Liver (tissue), 9 donors: ENCODE measurements around the gene TMEM221. TPM values are rescaled to one million over a fixed set of nuclear protein-coding genes. Genes with fewer than 3 reads are reported as not detected.
A peak's percentile ranks its signal among the peaks of the same experiment; 100 is the strongest.

Source experiments
- DNase-seq: peaks from one replicate; pipeline ENCODE4 v3.0.0-alpha.2; 2017; ENCODE audit warnings: low spot score
- H3K27ac ChIP-seq, 2 donors: one replicate each; pipeline ENCODE4 v1.7.0; 2013; ENCODE audit warnings: inconsistent platforms in 2 of 2, low read length in 2 of 2, control low read depth in 1 of 2, low read depth in 1 of 2, mild to moderate bottlenecking in 1 of 2
- H3K27me3 ChIP-seq, 4 donors: one replicate each; pipeline versions ENCODE4 v1.6.1 to v1.7.0; 2013; ENCODE audit warnings: low read length in 3 of 4, inconsistent platforms in 1 of 4, mild to moderate bottlenecking in 1 of 4, moderate library complexity in 1 of 4; ENCODE audit not compliant: control insufficient read depth in 4 of 4, insufficient read depth in 4 of 4
- H3K36me3 ChIP-seq, 4 donors: one replicate each; pipeline versions ENCODE4 v1.6.1 to v1.7.0; 2013; ENCODE audit warnings: low read length in 3 of 4, mild to moderate bottlenecking in 3 of 4, low read depth in 1 of 4, moderate library complexity in 1 of 4; ENCODE audit not compliant: control insufficient read depth in 4 of 4, insufficient read depth in 3 of 4
- H3K4me1 ChIP-seq, 4 donors: one replicate each; pipeline versions ENCODE4 v1.6.1 to v1.7.0; 2013; ENCODE audit warnings: low read length in 3 of 4, mild to moderate bottlenecking in 3 of 4, moderate library complexity in 1 of 4; ENCODE audit not compliant: control insufficient read depth in 4 of 4, insufficient read depth in 4 of 4
- H3K4me3 ChIP-seq, 3 donors: one replicate each; pipeline versions ENCODE4 v1.6.1 to v1.7.0; 2013; ENCODE audit warnings: low read length in 3 of 3, control low read depth in 1 of 3, low read depth in 1 of 3, mild to moderate bottlenecking in 1 of 3
- H3K9ac ChIP-seq, 2 donors: one replicate each; pipeline ENCODE4 v1.7.0; 2013; ENCODE audit warnings: low read length in 2 of 2, mild to moderate bottlenecking in 2 of 2, moderate library complexity in 2 of 2, control low read depth in 1 of 2, low read depth in 1 of 2
- H3K9me3 ChIP-seq, 4 donors: one replicate each; pipeline versions ENCODE4 v1.6.1 to v1.7.0; 2013; ENCODE audit warnings: low read length in 3 of 4; ENCODE audit not compliant: control insufficient read depth in 4 of 4
- ATF3 ChIP-seq: IDR thresholded peaks from 2 replicates; pipeline ENCODE4 v1.6.1; 2016; ENCODE audit warnings: antibody characterized with exemption
- CTCF ChIP-seq: fragments of 150-350 bp; IDR thresholded peaks from 2 replicates; pipeline ENCODE4 v1.5.1; 2017; ENCODE audit warnings: improper control_type of control experiment, low read depth, low read length; ENCODE audit not compliant: missing input control
- FOXA2 ChIP-seq: IDR thresholded peaks from 2 replicates; pipeline ENCODE4 v1.6.1; 2016; ENCODE audit warnings: antibody characterized with exemption
- GABPA ChIP-seq, 2 donors: IDR thresholded peaks in 1 of 2; conservative IDR thresholded peaks in 1 of 2; 2 replicates each; pipeline ENCODE4 v1.6.1; 2016; ENCODE audit warnings: antibody characterized with exemption in 2 of 2, mild to moderate bottlenecking in 1 of 2, moderate library complexity in 1 of 2
- HNF4A ChIP-seq, 2 donors: conservative IDR thresholded peaks; 2 replicates each; pipeline ENCODE4 v1.6.1; 2016; ENCODE audit warnings: antibody characterized with exemption in 2 of 2, mild to moderate bottlenecking in 2 of 2
- HNF4G ChIP-seq: IDR thresholded peaks from 2 replicates; pipeline ENCODE4 v1.6.1; 2016; ENCODE audit warnings: antibody characterized with exemption
- JUND ChIP-seq, 2 donors: IDR thresholded peaks; 2 replicates each; pipeline ENCODE4 v1.6.1; 2016; ENCODE audit warnings: antibody characterized with exemption in 2 of 2
- MAX ChIP-seq: IDR thresholded peaks from 2 replicates; pipeline ENCODE4 v1.6.1; 2016; ENCODE audit warnings: antibody characterized with exemption
- NR2F2 ChIP-seq: IDR thresholded peaks from 2 replicates; pipeline ENCODE4 v1.6.1; 2016; ENCODE audit warnings: antibody characterized with exemption
- RAD21 ChIP-seq, 2 donors: IDR thresholded peaks; 2 replicates each; pipeline ENCODE4 v1.6.1; 2016; ENCODE audit warnings: antibody characterized with exemption in 2 of 2, mild to moderate bottlenecking in 2 of 2
- RXRA ChIP-seq, 2 donors: IDR thresholded peaks; 2 replicates each; pipeline ENCODE4 v1.6.1; 2017 to 2018; ENCODE audit warnings: antibody characterized with exemption in 2 of 2, mild to moderate bottlenecking in 1 of 2
- SP1 ChIP-seq: IDR thresholded peaks from 2 replicates; pipeline ENCODE4 v1.6.1; 2018; ENCODE audit warnings: antibody characterized with exemption, mild to moderate bottlenecking
- WGBS: extraction: QIAGEN DNeasy Blood & Tissue Kit; methylation state at CpG from one replicate; pipeline ENCODE4 v1.1.7; 2013; 5-methylcytosine and 5-hydroxymethylcytosine counted together
- polyA plus RNA-seq, 2 donors: library from polyadenylated mRNA; stranded (reverse) in 1 of 2; unstranded in 1 of 2; fragments of 200-250 nt in 1 of 2; fragments of >200 nt in 1 of 2; fragmentation: Nextera tagmentation in 1 of 2; extraction: Ambion mirVana in 1 of 2; gene quantifications; one replicate each; pipeline versions ENCODE4 v1.2.1 to v1.2.3, GENCODE V29; 2013 to 2015
- total RNA-seq, 2 donors: library from RNA; depleted of rRNA; stranded (reverse); fragments of >200 nt; gene quantifications; one replicate each; pipeline ENCODE4 v1.2.3, GENCODE V29; 2014
- donor health status: healthy.
- donor health status: healthy.
- donor health status: healthy.
- donor health status: healthy.
- donor health status: healthy.

TMEM221 gene
- total and polyA plus RNA-seq, 4 donors: 0.06 to 0.15 (median 0.11) TPM

- Histone ChIP-seq H3K4me3 (no peak overlapping the region), H3K27me3 (no peaks in the 10 kb centered on the region), H3K36me3 (no peaks in the 10 kb centered on the region), H3K9me3 (peaks cover 0 to 3% (median 0%) of the 10 kb centered on the region in 4 donors), H3K27ac (no peak overlapping the region), H3K4me1 (no peaks in the 10 kb centered on the region), H3K9ac (no peak overlapping the region)
- TF ChIP-seq SP1: no peak
- TF ChIP-seq NR2F2: no peak
- TF ChIP-seq HNF4A (conservative IDR thresholded peaks at IDR 0.05): no peak
- DNase-seq: no peak
- 97% methylated on average over 25 of the region's 25 CpGs for WGBS
Observed at GRCh38 chr19:17436094-17436873, 12.2 kb downstream of the TMEM221 start.

GRCh38 chr19:17435218-17435617 is 13.2 kb downstream of the TMEM221 start:
- no peak overlapping the region for H3K27ac ChIP-seq
- H3K4me1 ChIP-seq: no peaks in the 10 kb centered on the region
- H3K4me3 ChIP-seq: no peak overlapping the region
- no peak for DNase-seq
- 75% methylated on average over 7 of the region's 7 CpGs for WGBS
- peaks cover 0 to 3% (median 0%) of the 10 kb centered on the region in 4 donors for H3K9me3 ChIP-seq
- no peaks in the 10 kb centered on the region for H3K27me3 ChIP-seq
- no peak overlapping the region for H3K9ac ChIP-seq
- H3K36me3 ChIP-seq: no peaks in the 10 kb centered on the region
- TF ChIP-seq NR2F2 (peak; percentile 61), ATF3 (no peak), RXRA (IDR thresholded peaks at IDR 0.05) (no peak)

GRCh38 chr19:17431417-17431816 is 17.1 kb downstream of the TMEM221 start:
- WGBS: 94% methylated on average over 7 of the region's 7 CpGs
- TF ChIP-seq RXRA (IDR thresholded peaks at IDR 0.05): no peak
- TF ChIP-seq MAX: no peak
- TF ChIP-seq HNF4G: no peak
- TF ChIP-seq RAD21 (IDR thresholded peaks at IDR 0.05): no peak
- no peak for TF ChIP-seq FOXA2
- no peak for TF ChIP-seq ATF3
- TF ChIP-seq CTCF: no peak
- TF ChIP-seq JUND (IDR thresholded peaks at IDR 0.05): no peak
- TF ChIP-seq HNF4A (conservative IDR thresholded peaks at IDR 0.05): no peak
- no peak for TF ChIP-seq GABPA (IDR thresholded peaks at IDR 0.05 in 1 of 2, conservative IDR thresholded peaks at IDR 0.05 in 1 of 2)
- H3K4me1 ChIP-seq: no peaks in the 10 kb centered on the region

More at GRCh38 chr19:17431417-17431816, 17.1 kb downstream of the TMEM221 start:
- H3K4me3 ChIP-seq: no peak overlapping the region
- no peaks in the 10 kb centered on the region for H3K27me3 ChIP-seq
- peaks cover 0 to 3% (median 0%) of the 10 kb centered on the region in 4 donors for H3K9me3 ChIP-seq
- no peaks in the 10 kb centered on the region for H3K36me3 ChIP-seq
- H3K9ac ChIP-seq: no peak overlapping the region
- DNase-seq: no peak
- H3K27ac ChIP-seq: no peak overlapping the region
